HuH-7.5 (cell line): Measurements from ENCODE around the gene PTPRU.

Experiments
- DNase-seq: peaks from one replicate; pipeline ENCODE4 v3.0.0; 2011; ENCODE audit warnings: low spot score

The PTPRU gene

GRCh38 chr1:29235955-29236711 lies at the start of gene PTPRU:
Gene PTPRU (plus strand): TSS chr1:29236522. CDS start chr1:29236645, 123 bp downstream.
- peak; percentile 90 for DNase-seq

GRCh38 chr1:29186707-29187106 lies 49.6 kb upstream of the PTPRU start:
- DNase-seq, result no peak

GRCh38 chr1:29190718-29191117 lies 45.6 kb upstream of the PTPRU start:
- no peak for DNase-seq

GRCh38 chr1:29193879-29194455 lies 42.4 kb upstream of the PTPRU start:
- no peak for DNase-seq

- DNase-seq, result no peak
These were observed 40.4 kb upstream of the PTPRU start for GRCh38 chr1:29195881-29196291.

- DNase-seq, result no peak
These were observed 39.3 kb upstream of the PTPRU start for GRCh38 chr1:29196863-29197589.

GRCh38 chr1:29197590-29197924 lies 38.8 kb upstream of the PTPRU start:
- DNase-seq, result peak; percentile 50

GRCh38 chr1:29197993-29198392 lies 38.3 kb upstream of the PTPRU start:
- DNase-seq, result no peak

- DNase-seq, result no peak
These were observed 35.3 kb upstream of the PTPRU start for GRCh38 chr1:29200906-29201594.

- no peak for DNase-seq
These were observed 34.7 kb upstream of the PTPRU start for GRCh38 chr1:29201595-29202051.

- DNase-seq, result no peak
These were observed 34.3 kb upstream of the PTPRU start for GRCh38 chr1:29202053-29202452.

GRCh38 chr1:29202584-29203340 lies 33.6 kb upstream of the PTPRU start:
- peak; percentile 89 for DNase-seq

GRCh38 chr1:29208442-29208841 lies 27.9 kb upstream of the PTPRU start:
- no peak for DNase-seq

GRCh38 chr1:29209173-29209572 lies 27.1 kb upstream of the PTPRU start:
- DNase-seq, result no peak

GRCh38 chr1:29210278-29211085 lies 25.8 kb upstream of the PTPRU start:
- no peak for DNase-seq

- DNase-seq, result no peak
These were observed 25.0 kb upstream of the PTPRU start for GRCh38 chr1:29211086-29212030.

- DNase-seq, result no peak
These were observed 23.3 kb upstream of the PTPRU start for GRCh38 chr1:29213055-29213454.

- DNase-seq, result no peak
These were observed 18.7 kb upstream of the PTPRU start for GRCh38 chr1:29217633-29218032.

- no peak for DNase-seq
These were observed 18.1 kb upstream of the PTPRU start for GRCh38 chr1:29218223-29218622.

GRCh38 chr1:29221296-29221695 lies 15.0 kb upstream of the PTPRU start:
- no peak for DNase-seq
